GM10266 (cell line): Measurements from ENCODE around the gene PODN.
A peak's percentile ranks its signal among the peaks of the same experiment; 100 is the strongest.

Experiments
- DNase-seq: peaks from one replicate; pipeline ENCODE4 v3.0.0; 2012; ENCODE audit errors: extremely low spot score
- CTCF ChIP-seq: IDR thresholded peaks from 2 replicates; pipeline ENCODE4 v1.5.1; 2012; ENCODE audit warnings: mild to moderate bottlenecking, low read depth; ENCODE audit not compliant: control insufficient read depth, insufficient read depth; ENCODE audit errors: missing control alignments

The PODN gene

GRCh38 chr1:53051676-53052075 lies 10.3 kb upstream of the PODN start:
- DNase-seq, result no peak
- TF ChIP-seq CTCF, result no peak

GRCh38 chr1:53057127-53057526 lies 4.9 kb upstream of the PODN start:
- TF ChIP-seq CTCF, result no peak

GRCh38 chr1:53060579-53060978 lies 1.4 kb upstream of the PODN start:
- TF ChIP-seq CTCF, result no peak
- DNase-seq, result peak; percentile 16

More at GRCh38 chr1:53057127-53057526, 4.9 kb upstream of the PODN start:
- DNase-seq, result no peak

- peak; percentile 19 for DNase-seq
- TF ChIP-seq CTCF, result no peak
These were observed 722 bp upstream of the PODN start for GRCh38 chr1:53061123-53061858.

- DNase-seq, result peak; percentile 33
These were observed 937 bp downstream of the PODN start for GRCh38 chr1:53062708-53063591.

GRCh38 chr1:53063744-53064515 lies 1.9 kb downstream of the PODN start:
- TF ChIP-seq CTCF, result no peak
- DNase-seq, result peak; percentile 32

More at GRCh38 chr1:53062708-53063591, 937 bp downstream of the PODN start:
- no peak for TF ChIP-seq CTCF
